H9 (cell line): Measurements from ENCODE around the gene TTR. TPM values are rescaled to one million over a fixed set of nuclear protein-coding genes. Genes with fewer than 3 reads are reported as not detected.

Experiments
- DNase-seq: peaks from one replicate; pipeline ENCODE4 v3.0.0-alpha.2; 2017
- H2AFZ ChIP-seq: one replicate; pipeline ENCODE4 v1.6.1; 2013; ENCODE audit warnings: mild to moderate bottlenecking, low read length, control low read depth, moderate library complexity
- H2AK5ac ChIP-seq: 2 replicates; pipeline ENCODE4 v1.6.1; 2013; ENCODE audit warnings: low read length, control low read depth, mixed read lengths; ENCODE audit not compliant: insufficient read length
- H2BK120ac ChIP-seq: one replicate; pipeline ENCODE4 v1.6.1; 2013; ENCODE audit warnings: low read depth, mild to moderate bottlenecking, low read length, control low read depth, inconsistent platforms; ENCODE audit not compliant: poor library complexity, severe bottlenecking
- H2BK12ac ChIP-seq: 2 replicates; pipeline ENCODE4 v1.6.1; 2013; ENCODE audit warnings: low read length, control low read depth, mixed read lengths, low read depth; ENCODE audit not compliant: insufficient read length
- H2BK15ac ChIP-seq: 2 replicates; pipeline ENCODE4 v1.6.1; 2013; ENCODE audit warnings: low read depth, low read length, control low read depth
- H2BK20ac ChIP-seq: one replicate; pipeline ENCODE4 v1.6.1; 2013; ENCODE audit warnings: low read depth, mild to moderate bottlenecking, low read length, control low read depth, inconsistent platforms; ENCODE audit not compliant: poor library complexity, severe bottlenecking
- H2BK5ac ChIP-seq: 2 replicates; pipeline ENCODE4 v1.6.1; 2013; ENCODE audit warnings: low read length, control low read depth, mixed read lengths; ENCODE audit not compliant: insufficient read length
- H3K14ac ChIP-seq: 2 replicates; pipeline ENCODE4 v1.6.1; 2013; ENCODE audit warnings: low read length, control low read depth; ENCODE audit not compliant: insufficient read depth
- H3K18ac ChIP-seq: 2 replicates; pipeline ENCODE4 v1.6.1; 2013; ENCODE audit warnings: low read depth, mild to moderate bottlenecking, mixed read lengths, low read length, control low read depth; ENCODE audit not compliant: insufficient read length
- H3K23ac ChIP-seq: 2 replicates; pipeline ENCODE4 v1.6.1; 2013; ENCODE audit warnings: low read length, control low read depth, mixed read lengths, low read depth; ENCODE audit not compliant: insufficient read length
- H3K23me2 ChIP-seq: 2 replicates; pipeline ENCODE4 v1.6.1; 2013; ENCODE audit warnings: low read depth, mild to moderate bottlenecking, mixed read lengths, low read length, control low read depth; ENCODE audit not compliant: insufficient read length, poor library complexity, severe bottlenecking
- H3K27ac ChIP-seq: 2 replicates; pipeline ENCODE4 v1.5.1; 2013; ENCODE audit warnings: low read length, control low read depth, mixed read lengths, low read depth; ENCODE audit not compliant: insufficient read length
- H3K27me3 ChIP-seq: 2 replicates; pipeline ENCODE4 v1.6.1; 2013; ENCODE audit warnings: low read length, control low read depth, inconsistent platforms; ENCODE audit not compliant: insufficient read depth
- H3K4ac ChIP-seq: 2 replicates; pipeline ENCODE4 v1.6.1; 2013; ENCODE audit warnings: low read depth, mild to moderate bottlenecking, control low read depth, inconsistent platforms, low read length, moderate library complexity
- H3K4me1 ChIP-seq: 2 replicates; pipeline ENCODE4 v1.6.1; 2013; ENCODE audit warnings: low read length, control low read depth, inconsistent platforms; ENCODE audit not compliant: insufficient read depth
- H3K4me2 ChIP-seq: 2 replicates; pipeline ENCODE4 v1.6.1; 2013; ENCODE audit warnings: low read length, control low read depth, mixed read lengths; ENCODE audit not compliant: insufficient read length, insufficient read depth
- H3K56ac ChIP-seq: 2 replicates; pipeline ENCODE4 v1.6.1; 2013; ENCODE audit warnings: low read depth, mild to moderate bottlenecking, mixed read lengths, low read length, control low read depth; ENCODE audit not compliant: insufficient read length
- H3K79me1 ChIP-seq: 2 replicates; pipeline ENCODE4 v1.6.1; 2013; ENCODE audit warnings: low read depth, mild to moderate bottlenecking, moderate library complexity, low read length, control low read depth, inconsistent platforms; ENCODE audit not compliant: insufficient read depth, poor library complexity, severe bottlenecking
- H3K79me2 ChIP-seq: 2 replicates; pipeline ENCODE4 v1.6.1; 2013; ENCODE audit warnings: low read length, control low read depth, inconsistent platforms; ENCODE audit not compliant: insufficient read depth
- H3K9ac ChIP-seq: 2 replicates; pipeline ENCODE4 v1.6.1; 2013; ENCODE audit warnings: low read length, control low read depth, mixed read lengths; ENCODE audit not compliant: insufficient read length; ENCODE audit errors: extremely low read depth
- H3K9me3 ChIP-seq: one replicate; pipeline ENCODE4 v1.6.1; 2013; ENCODE audit warnings: low read depth, low read length, inconsistent platforms; ENCODE audit not compliant: control insufficient read depth
- H3T11ph ChIP-seq: one replicate; pipeline ENCODE4 v1.6.1; 2013; ENCODE audit warnings: mild to moderate bottlenecking, low read length, control low read depth, inconsistent platforms
- H4K20me1 ChIP-seq: one replicate; pipeline ENCODE4 v1.6.1; 2013; ENCODE audit not compliant: control insufficient read depth, insufficient read length, insufficient read depth
- H4K5ac ChIP-seq: 2 replicates; pipeline ENCODE4 v1.6.1; 2013; ENCODE audit warnings: low read depth, mild to moderate bottlenecking, mixed read lengths, low read length, control low read depth; ENCODE audit not compliant: insufficient read length
- H4K8ac ChIP-seq: replicated peaks from 2 replicates; pipeline ENCODE4 v1.6.1; 2013; ENCODE audit warnings: low read length, control low read depth, mixed read lengths, low read depth; ENCODE audit not compliant: insufficient read length
- H4K91ac ChIP-seq: 2 replicates; pipeline ENCODE4 v1.6.1; 2013; ENCODE audit warnings: low read depth, mild to moderate bottlenecking, moderate library complexity, mixed read lengths, low read length, control low read depth; ENCODE audit not compliant: insufficient read length
- H3K27ac Mint-ChIP-seq, 3 experiments: 2 replicates in 2 of 3; 3 replicates in 1 of 3; pipeline ENCODE4 v1.8.0; 2020 to 2021; ENCODE audit warnings: mixed read lengths in 3 of 3, mild to moderate bottlenecking in 1 of 3, moderate library complexity in 1 of 3
- H3K27me3 Mint-ChIP-seq: 2 replicates; pipeline ENCODE4 v1.8.0; 2021; ENCODE audit warnings: low read depth, mild to moderate bottlenecking, moderate library complexity, mixed read lengths
- H3K36me3 Mint-ChIP-seq, 3 experiments: 2 replicates in 2 of 3; 3 replicates in 1 of 3; pipeline ENCODE4 v1.8.0; 2020 to 2021; ENCODE audit warnings: low read depth in 3 of 3, mixed read lengths in 3 of 3; ENCODE audit not compliant: insufficient read depth in 1 of 3
- H3K4me1 Mint-ChIP-seq, 2 experiments: 2 replicates each; pipeline ENCODE4 v1.8.0; 2020; ENCODE audit warnings: mixed read lengths in 2 of 2
- H3K4me3 Mint-ChIP-seq, 2 experiments: 2 replicates in 1 of 2; 3 replicates in 1 of 2; pipeline ENCODE4 v1.8.0; 2020 to 2021; ENCODE audit warnings: mild to moderate bottlenecking in 2 of 2, mixed read lengths in 2 of 2, moderate library complexity in 1 of 2
- H3K9me3 Mint-ChIP-seq, 2 experiments: 2 replicates in 1 of 2; 3 replicates in 1 of 2; pipeline ENCODE4 v1.8.0; 2020; ENCODE audit warnings: mild to moderate bottlenecking in 2 of 2, mixed read lengths in 2 of 2, moderate library complexity in 1 of 2
- WGBS: extraction: QIAGEN DNeasy Blood & Tissue Kit; methylation state at CpG from one replicate; pipeline ENCODE4 v1.1.7; 2013; ENCODE audit warnings: missing lambda C conversion rate, low lambda C conversion rate, mixed read lengths; ENCODE audit not compliant: insufficient read length; ENCODE audit errors: extremely low coverage; 5-methylcytosine and 5-hydroxymethylcytosine counted together
- total RNA-seq: library from RNA; stranded (reverse); gene quantifications from 2 replicates; pipeline ENCODE4 v1.2.1, GENCODE V29; 2021
- TF ChIP-seq, protein P1 (sequence below): fragments of 200-600 bp; sonication (generic); conservative IDR thresholded peaks from 3 replicates; pipeline ENCODE4 v1.8.0; 2021; ENCODE audit warnings: antibody characterized with exemption, mild to moderate bottlenecking

The TTR gene
- total RNA-seq, 1 experiment from 2014 or later = not detected

DNA sequence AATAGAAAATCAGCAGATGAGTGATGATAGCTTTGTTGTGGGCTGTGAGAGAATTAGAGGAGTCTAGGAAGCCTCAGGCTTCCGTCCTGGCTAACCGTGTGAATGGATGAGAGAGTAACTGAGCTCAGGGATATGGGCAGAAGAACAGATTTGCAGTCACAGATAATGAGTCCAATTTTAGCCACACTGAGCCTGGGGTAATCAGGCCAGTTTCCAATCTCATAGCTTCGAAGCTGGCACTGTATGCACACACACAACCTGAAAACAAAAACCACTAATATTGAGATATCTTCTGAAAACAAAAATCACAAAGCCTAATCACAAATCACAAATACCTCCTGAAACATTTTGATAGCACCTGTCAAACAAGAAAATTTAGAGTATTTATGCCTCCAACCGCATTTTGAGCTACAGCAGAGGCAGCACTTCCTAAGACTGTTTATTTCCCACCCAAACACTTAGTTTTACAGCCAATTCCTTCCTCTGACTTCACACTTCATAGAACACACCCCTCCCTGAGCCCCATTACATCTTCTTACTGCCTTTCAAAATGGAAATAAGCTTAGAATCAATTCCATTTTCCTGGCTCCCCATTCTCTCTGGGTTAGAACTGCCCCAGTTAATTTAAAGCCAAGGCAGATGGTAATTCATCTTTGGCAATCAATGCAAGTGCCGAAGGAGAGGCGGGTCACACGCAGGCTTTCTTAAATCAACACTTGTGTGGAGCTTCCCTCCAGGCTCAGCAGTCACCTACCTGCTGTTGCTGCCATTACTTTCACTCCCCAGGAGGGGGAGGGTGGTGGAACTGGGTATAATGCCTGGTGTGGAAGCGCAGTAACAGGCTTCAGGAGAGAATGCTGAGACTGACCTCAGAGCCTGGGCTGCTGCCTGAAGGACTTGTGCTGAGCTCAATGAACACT is 18.9 kb downstream of the TTR start:
- H3K4me3 Mint-ChIP-seq = no peak overlapping the region
- no peak overlapping the region for H4K8ac ChIP-seq
- H4K5ac ChIP-seq = no peak overlapping the region
- no peak overlapping the region for H3K18ac ChIP-seq
- no peak overlapping the region for H2BK20ac ChIP-seq
- H3K4me2 ChIP-seq = no peak overlapping the region
- no peak overlapping the region for H2AK5ac ChIP-seq
- no peak overlapping the region for H3K56ac ChIP-seq
- peak; percentile 88 for DNase-seq
- H4K91ac ChIP-seq = no peak overlapping the region
- WGBS = no CpG with 5 or more reads among the region's 8 CpGs
- no peaks in the 10 kb centered on the region for H3K9me3 ChIP-seq
- no peaks in the 10 kb centered on the region for H4K20me1 ChIP-seq
- no peak overlapping the region for H2BK15ac ChIP-seq
- no peaks in the 10 kb centered on the region for H3K36me3 Mint-ChIP-seq
- H3K14ac ChIP-seq = no peak overlapping the region
- H3K79me2 ChIP-seq = no peaks in the 10 kb centered on the region
- no peaks in the 10 kb centered on the region; the same call in 1 of the 2 replicates for H3K27me3 Mint-ChIP-seq
- H3K9ac ChIP-seq = no peak overlapping the region
- H2AFZ ChIP-seq = no peak overlapping the region
- no peaks in the 10 kb centered on the region for H3K23me2 ChIP-seq
- no peak overlapping the region for H3K27ac ChIP-seq
- H2BK120ac ChIP-seq = no peak overlapping the region
- H3K4me1 Mint-ChIP-seq = peaks cover 19 to 24% of the 10 kb centered on the region in 2 experiments
- no peak overlapping the region; a peak in 1 of 7 replicates for H3K27ac Mint-ChIP-seq
- H3K27me3 ChIP-seq = no peaks in the 10 kb centered on the region
- H2BK5ac ChIP-seq = no peak overlapping the region
- H3K79me1 ChIP-seq = no peaks in the 10 kb centered on the region
- no peak overlapping the region for H3K4ac ChIP-seq
- no peak overlapping the region for H3T11ph ChIP-seq
- H3K23ac ChIP-seq = no peak overlapping the region
- H3K9me3 Mint-ChIP-seq = no peaks in the 10 kb centered on the region
- peaks cover 3% of the 10 kb centered on the region; the same call in 1 of the 2 replicates for H3K4me1 ChIP-seq
- TF ChIP-seq, protein P1, sequence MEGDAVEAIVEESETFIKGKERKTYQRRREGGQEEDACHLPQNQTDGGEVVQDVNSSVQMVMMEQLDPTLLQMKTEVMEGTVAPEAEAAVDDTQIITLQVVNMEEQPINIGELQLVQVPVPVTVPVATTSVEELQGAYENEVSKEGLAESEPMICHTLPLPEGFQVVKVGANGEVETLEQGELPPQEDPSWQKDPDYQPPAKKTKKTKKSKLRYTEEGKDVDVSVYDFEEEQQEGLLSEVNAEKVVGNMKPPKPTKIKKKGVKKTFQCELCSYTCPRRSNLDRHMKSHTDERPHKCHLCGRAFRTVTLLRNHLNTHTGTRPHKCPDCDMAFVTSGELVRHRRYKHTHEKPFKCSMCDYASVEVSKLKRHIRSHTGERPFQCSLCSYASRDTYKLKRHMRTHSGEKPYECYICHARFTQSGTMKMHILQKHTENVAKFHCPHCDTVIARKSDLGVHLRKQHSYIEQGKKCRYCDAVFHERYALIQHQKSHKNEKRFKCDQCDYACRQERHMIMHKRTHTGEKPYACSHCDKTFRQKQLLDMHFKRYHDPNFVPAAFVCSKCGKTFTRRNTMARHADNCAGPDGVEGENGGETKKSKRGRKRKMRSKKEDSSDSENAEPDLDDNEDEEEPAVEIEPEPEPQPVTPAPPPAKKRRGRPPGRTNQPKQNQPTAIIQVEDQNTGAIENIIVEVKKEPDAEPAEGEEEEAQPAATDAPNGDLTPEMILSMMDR = peak; percentile 67
- H2BK12ac ChIP-seq = no peak overlapping the region
